Measurements from ENCODE around the gene DUS2. TPM values are rescaled to one million over a fixed set of nuclear protein-coding genes. Genes with fewer than 3 reads are reported as not detected.

Gene DUS2
- total and polyA plus RNA-seq, 2 of the 8 experiments (the other 6 are each of a cell fraction or from before 2014, with no cell fraction given) = 17.2 to 27.0 TPM

- TF ChIP-seq TCF12 (IDR thresholded peaks at IDR 0.05; ENCODE audit: low read depth, low read length) (no peak), FOSL1 (IDR thresholded peaks at IDR 0.05; ENCODE audit: insufficient read depth, low read depth, low read length) (no peak)
Observed at GRCh38 chr16:68094614-68094934, 71.5 kb downstream of the DUS2 start (continued).

Data from H1 (cell line).